NCI-H146 treated with DMSO at 0.1 percent for 48 hours (cell line): Measurements from ENCODE around the gene HOXC4.
"Not testable (repeated sequence)": the region's sequence is repeated elsewhere in the genome, so short reads cannot be mapped to it uniquely, and the experiment has no call there.

ENCODE experiments used
- DNase-seq: peaks from one replicate; lab custom pipeline; 2025; ENCODE audit not compliant: unreplicated experiment; lab: John Stamatoyannopoulos, UW

The HOXC4 gene

GRCh38 chr12:54039417-54040147, 14.1 kb upstream of the HOXC4 start:
- no peak for DNase-seq

- no peak for DNase-seq
Measured at GRCh38 chr12:54040148-54040494, 13.5 kb upstream of the HOXC4 start.

GRCh38 chr12:54040648-54041047, 13.0 kb upstream of the HOXC4 start:
- no peak for DNase-seq

DNA sequence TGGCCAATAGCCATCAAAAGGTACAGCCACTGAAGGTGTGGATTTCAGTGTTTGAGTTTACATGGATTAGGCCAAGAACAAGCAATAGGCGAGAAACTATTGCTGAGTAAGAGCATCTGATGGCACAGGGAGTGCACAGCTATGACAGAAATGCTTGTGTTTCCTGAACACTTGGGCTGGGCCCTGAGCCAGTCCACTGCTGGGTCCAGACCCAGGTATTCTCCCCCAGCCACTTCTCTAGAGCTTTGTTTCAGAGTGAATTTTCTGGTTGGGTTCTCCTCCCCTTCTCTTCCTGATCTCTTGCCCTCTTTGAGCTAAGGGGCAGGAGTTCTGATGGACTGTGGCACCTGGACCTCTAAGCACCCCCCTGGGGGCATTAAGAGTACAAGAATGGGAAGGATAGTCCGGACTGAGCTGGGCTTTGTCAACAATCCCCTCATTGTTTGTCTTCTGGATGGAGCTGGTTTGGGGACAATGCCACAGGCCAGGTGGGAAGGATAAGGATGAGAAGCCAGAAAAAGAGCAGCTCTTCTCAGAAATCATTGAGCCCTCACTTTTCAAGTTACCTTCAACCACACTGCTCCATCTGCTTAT, 12.4 kb upstream of the HOXC4 start:
- no peak for DNase-seq

DNA sequence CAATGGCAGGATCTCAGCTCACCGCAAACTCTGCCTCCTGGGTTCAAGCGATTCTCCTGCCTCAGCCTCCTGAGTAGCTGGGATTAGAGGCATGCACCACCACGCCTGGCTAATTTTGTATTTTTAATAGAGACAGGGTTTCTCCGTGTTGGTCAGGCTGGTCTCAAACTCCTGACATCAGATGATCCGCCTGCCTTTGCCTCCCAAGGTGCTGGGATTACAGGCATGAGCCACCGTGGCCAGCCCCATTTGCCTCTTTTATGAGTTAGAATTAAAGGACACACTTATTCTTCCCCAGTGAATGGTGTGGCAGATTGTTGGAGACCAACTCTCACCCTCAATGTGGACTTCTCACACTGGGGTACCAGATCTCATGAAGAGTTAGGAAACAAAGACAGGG, 11.6 kb upstream of the HOXC4 start:
- DNase-seq, result not testable (repeated sequence)

DNA sequence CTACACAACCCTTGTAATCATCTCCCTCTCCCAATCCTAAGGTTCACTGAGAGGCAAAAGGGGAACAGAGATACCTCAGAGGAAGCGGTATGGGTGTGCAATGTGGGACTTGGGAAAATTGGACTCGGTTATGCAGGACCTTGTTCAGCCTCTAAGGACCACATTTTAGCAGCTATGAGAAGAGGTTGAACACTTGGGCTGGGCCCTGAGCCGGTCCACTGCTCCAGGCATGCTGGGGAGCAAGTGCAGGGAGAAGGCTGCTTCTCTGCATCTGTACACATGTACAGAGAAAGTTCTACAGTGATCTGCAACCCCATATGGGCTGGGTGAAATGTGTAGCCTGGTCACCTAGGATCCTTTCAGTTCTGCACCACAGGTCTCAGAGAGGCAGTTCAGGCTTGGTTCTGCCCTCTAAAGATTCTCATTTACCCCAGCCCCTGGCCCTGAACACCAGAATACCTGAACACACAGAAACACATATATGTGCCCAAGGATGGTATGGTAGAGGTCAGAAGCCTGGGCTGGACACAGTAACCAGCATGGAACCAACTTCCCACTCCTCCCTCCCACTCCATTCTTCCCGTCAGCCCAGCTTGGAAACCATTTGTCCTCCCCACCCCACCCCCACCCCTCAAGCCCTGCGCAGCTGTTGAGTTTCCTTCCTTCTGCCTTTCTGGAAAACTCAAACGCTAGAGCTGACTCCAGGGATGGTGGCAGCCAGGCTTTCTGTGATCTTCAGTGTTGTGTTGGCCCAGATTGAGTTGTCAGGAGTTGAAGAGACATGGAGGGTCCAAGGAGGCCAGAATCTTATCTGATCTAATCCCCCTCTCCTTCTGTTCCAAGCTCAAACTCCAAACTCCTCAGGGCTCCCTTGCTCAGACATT, 10.4 kb upstream of the HOXC4 start:
- DNase-seq, result no peak

DNA sequence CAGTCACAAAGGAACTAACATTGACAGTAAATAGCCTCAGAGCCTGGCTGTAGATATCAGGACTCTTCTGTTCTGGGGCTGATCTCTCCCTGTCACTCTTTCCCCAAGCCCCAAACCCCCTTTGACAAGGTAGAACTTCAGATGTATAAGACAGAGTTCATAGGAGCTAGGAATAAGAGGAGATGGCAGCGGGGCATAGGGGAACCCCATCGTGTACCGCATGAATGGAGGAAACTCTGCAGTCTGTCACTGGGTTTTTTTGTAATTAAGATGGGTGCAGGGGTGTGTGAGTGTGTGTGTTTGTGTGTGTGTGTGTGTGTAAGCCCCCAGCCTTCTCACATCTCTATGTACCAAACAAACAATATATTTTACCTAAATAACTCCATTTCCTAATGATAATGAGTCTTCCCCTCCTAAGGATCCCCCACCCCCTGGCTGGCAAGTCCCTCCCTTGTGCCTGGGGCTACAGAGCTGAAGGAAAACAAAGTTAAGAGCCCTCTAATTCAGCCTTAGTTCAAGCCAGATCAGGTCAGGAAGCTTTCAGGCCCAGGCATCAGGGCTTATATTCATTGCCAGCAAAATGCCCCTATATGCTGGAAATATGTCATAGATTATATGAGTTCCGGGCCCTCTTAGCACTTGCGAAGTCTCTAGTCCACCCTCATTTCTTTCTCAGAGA, 9.1 kb upstream of the HOXC4 start:
- no peak for DNase-seq

DNA sequence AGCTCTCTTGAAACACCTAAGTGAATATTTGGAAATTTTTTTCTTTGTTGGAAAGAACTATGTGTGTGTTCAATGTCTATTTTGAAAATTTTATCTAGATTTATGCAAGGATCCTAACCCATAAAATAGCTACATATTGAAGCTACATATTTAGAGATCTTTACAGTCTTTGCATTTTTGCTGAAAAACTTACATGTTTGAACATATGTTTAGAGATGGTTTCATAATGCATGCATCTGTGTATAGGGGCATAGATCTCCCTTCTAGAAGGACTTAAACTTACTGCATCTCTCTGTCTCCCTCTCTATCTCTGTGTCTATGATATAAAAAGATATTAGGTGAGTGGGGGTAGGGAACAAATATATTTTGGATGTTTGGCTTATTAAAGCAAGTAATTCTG, 8.2 kb upstream of the HOXC4 start:
- DNase-seq, result no peak

DNA sequence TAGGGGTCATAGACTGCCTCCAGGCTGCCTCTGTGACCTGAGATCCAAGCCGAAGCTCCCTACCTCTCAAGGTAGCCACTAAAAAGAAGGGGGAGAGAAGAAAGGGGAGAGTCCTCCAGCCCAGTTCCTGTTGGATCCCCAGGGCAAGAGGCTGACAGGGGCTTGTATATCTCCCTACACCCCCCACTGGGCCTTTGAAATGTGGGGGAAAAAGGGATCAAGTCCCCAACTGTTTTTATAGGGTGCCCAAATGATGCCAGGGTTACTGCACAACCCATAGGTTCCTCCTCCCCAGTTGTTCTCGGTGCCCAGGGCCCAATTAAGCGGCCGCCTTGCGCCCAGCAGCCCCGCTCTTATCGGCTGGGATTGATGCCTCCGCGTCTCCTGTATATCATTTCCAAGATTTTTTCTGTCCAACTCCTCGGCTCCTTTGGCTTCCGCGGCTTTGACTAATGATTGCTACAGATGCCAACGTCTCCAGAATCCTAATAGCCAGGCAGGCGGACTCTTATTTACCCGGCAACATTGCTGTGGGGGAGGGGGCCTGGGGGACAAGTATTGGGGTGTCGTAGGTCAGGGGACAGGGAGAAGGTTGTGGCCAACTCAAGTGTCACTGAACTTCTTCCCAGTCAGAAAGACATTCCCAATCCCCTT, 7.6 kb upstream of the HOXC4 start:
- no peak for DNase-seq

GRCh38 chr12:54046809-54047159, 6.9 kb upstream of the HOXC4 start:
- no peak for DNase-seq

- no peak for DNase-seq
Measured at GRCh38 chr12:54047160-54047963, 6.3 kb upstream of the HOXC4 start.

DNA sequence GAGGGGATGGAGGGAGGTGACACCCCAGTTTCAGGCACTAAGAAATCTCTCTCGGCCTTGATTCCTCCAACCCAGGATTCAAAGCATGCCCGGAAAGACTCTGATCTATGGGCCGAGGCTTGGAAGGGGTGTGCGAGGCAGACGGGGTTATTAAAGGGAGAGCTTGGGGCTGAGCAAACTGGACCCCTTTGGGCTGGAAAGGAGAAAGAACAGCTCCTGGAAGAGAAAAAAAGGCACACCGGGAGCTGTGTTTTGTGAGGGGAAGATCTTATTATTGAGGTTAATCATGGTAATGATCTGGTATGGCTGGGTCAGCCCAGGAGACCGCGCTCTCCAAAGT, 5.7 kb upstream of the HOXC4 start:
- no peak for DNase-seq

DNA sequence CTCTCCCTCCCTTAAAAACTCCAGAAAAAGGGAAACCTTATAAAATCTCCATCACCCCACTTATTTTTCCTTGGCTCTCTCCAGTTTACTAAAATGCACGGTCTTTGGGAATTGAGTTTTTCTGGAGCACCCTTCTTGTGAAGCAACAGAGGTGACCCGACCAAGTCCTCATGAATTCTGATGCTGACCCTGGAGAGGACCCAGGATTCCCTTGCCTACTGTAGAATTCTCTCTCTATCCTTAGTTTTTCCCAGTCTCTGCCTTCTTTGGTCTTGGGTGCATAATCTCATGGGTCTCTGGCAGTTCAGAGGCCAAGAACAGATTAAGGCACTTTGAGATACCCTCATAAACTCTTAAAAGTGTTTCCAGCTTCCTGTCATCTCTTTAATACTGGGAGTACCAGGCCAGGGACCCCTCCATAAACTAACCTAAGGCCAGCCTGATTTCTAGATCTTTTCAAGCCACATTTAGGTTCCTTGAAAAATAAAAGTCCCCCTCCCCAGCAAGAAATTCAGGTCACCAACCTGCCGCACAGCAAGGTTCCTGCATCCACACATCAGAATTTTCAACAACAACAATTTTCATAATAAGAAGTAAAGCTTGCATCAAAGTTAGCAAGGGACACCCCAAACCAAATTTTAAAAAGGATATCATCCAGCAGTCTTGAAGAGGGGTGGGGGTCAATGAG, 5.1 kb upstream of the HOXC4 start:
- DNase-seq, result no peak

- DNase-seq, result no peak
Measured at GRCh38 chr12:54049108-54049507, 4.5 kb upstream of the HOXC4 start.

DNA sequence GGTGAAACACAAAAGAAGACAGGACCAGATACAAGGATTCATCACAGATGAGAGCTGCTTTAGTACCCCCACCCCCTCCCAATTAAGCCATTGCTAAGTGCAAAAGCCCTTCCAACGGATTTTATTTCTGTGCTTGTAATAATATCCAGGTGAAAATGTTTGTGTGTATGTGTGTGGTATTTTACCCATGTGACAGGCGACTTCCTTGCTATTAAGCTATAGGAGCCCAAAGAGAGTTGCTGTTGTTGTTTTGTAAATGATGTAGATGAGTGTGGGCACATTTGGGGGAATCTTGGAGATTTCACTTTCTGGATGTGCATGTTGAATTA, 3.2 kb upstream of the HOXC4 start:
- DNase-seq, result no peak

DNA sequence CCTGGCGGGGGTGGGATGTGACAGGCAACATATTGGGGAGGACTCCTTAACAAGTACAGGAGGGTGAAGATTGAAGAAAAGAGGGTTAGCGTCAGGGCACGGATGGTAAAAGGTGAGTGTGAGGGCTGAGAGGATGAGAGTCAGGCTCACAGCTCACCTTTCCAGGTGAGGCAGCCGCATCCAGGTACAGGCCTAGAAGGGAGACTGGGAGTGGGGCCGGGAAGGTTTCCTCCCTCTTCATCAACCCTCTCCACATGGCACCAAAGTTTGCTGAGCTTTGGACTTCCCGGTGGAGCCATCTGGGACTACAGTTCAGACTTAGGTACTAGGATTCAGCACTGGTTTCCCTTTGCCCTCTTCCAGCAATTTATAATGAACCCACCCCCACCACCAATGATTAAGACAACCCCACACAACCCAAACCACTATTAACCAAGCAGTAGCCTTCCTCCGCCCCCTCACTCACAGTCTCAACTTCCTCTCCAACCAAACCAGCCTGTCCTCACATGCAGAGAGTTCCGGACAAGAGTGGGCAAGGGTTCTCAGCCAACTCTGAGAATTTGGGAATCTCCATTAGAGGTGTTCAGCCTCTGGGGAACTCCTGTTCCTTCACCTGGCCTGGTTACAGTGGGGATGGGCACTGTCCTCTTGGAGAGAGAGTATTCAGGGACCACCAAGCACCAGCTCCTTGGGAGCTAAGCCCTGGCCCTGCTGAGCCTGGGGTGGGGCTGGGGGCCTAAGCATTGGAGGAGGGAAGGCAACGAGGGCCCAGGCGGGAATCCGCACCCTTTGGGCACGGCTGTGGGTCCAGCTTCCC, 2.4 kb upstream of the HOXC4 start:
- no peak for DNase-seq

DNA sequence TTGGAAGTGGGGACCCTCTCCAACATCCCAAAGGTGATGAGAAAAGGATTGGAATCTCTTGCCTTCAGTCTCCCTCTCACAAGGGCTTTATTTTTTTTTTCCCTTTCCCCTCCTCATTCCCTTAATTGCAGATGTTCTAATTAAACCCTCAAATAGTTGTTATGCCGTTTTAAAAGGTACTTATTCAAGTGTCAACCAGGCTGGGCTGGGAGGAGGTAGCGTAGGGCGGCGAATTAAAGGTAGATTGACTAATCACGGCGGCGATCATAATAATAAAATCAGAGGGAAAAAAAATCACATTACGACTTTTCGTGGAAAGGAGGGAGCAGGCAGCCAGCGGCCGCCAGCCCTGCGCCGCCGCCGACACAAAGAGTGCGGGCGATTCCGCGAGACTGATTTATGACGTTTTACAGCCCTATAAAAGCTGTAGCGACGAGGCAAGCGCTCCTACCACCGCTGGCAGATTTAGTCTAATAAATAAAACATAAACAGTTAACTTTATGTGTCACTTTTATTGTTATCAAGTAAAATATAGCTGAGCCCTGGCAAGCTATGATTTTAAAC, 1.7 kb upstream of the HOXC4 start:
- DNase-seq, result no peak

GRCh38 chr12:54052438-54053002, 1.1 kb upstream of the HOXC4 start:
- no peak for DNase-seq
